Esophagus muscularis mucosa (tissue), 4 donors: ENCODE measurements around the gene MAML3.

Experiments used
- CTCF ChIP-seq, 3 experiments: fragments of 200-600 bp in 2 of 3; fragments of 450-650 bp in 1 of 3; sonication (generic) in 2 of 3; IDR thresholded peaks; one replicate each; pipeline ENCODE4 v1.5.1; 2017 to 2019; ENCODE audit warnings: antibody characterized with exemption in 3 of 3, mild to moderate bottlenecking in 2 of 3, moderate library complexity in 1 of 3
- EP300 ChIP-seq: sonication (generic); formaldehyde crosslinking; IDR thresholded peaks from one replicate; pipeline ENCODE4 v1.6.1; 2017; ENCODE audit warnings: antibody characterized with exemption
- POLR2A ChIP-seq: fragments of 450-650 bp; IDR thresholded peaks from one replicate; pipeline ENCODE4 v1.6.1; 2017; ENCODE audit warnings: antibody characterized with exemption, moderate library complexity, mild to moderate bottlenecking, low read depth
- POLR2AphosphoS5 ChIP-seq, 2 donors: sonication (generic); formaldehyde crosslinking; IDR thresholded peaks; one replicate each; pipeline ENCODE4 v1.6.1; 2017; ENCODE audit warnings: antibody characterized with exemption in 2 of 2

GRCh38 chr4:140028101-140028500 lies 125.9 kb downstream of the MAML3 start:
- no peak for TF ChIP-seq POLR2AphosphoS5 (IDR thresholded peaks at IDR 0.05)
- no peak for TF ChIP-seq CTCF (IDR thresholded peaks at IDR 0.05)
- no peak for TF ChIP-seq POLR2A
- no peak for TF ChIP-seq EP300
